SW480 (cell line): Measurements from ENCODE around the gene TTF1.

Source experiments
- DNase-seq: peaks from one replicate; pipeline ENCODE4 v3.0.0-alpha.2; 2016; ENCODE audit warnings: low spot score

Gene TTF1

DNA sequence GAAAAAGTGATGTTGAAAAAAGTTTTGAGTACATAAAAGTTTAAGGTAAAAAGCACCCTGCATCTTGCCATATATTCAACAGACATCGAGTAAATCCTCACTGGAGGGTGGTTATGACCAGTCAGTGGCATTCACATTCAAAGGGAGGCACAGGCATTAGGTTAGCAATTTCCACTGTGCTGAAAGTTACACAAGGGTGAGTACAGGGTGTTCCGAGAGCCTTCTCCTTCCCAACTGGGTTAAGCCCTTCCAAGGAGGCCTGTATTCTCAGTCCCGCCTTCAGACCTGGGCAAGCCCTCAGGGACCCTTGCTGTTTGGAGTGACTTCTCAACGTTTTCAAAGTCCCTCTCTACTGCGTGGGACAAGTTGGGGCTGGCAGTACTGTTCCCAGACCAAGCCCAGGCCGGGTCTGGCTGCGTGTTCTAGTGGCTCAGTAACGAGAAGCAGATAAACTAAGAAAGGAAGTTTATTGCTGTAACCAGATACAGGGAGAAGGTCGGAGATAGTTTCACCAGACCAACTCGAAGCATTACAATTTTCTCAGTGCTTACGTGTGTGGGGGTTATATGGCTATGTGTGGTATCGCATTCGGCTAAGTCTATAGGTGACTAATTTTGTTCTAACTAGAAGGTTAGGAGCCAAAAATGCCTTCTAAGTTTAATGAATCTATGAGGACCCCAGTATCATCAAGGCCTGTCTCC lies 38.9 kb downstream of the TTF1 start:
- DNase-seq: no peak

GRCh38 chr9:132366481-132366880 lies 40.2 kb downstream of the TTF1 start:
- no peak for DNase-seq

DNA sequence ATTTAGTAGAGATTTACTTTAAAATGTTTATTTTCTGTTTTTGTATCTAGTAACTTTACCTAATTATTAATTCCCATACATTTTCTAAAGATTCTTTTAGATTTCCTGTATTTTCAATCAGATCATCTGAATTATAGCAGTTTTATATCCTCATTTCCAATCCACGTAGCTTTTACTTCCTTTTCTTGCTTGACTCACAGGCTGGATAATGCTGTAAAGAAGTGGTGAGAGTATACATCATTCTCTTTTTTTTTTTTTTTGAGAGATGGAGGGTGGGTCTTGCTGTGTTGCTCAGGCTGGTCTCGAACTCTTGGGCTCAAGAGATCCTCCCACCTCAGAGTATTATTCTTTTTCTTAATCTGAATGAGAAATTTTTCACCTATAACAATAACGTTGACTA lies 40.7 kb downstream of the TTF1 start:
- no peak for DNase-seq

DNA sequence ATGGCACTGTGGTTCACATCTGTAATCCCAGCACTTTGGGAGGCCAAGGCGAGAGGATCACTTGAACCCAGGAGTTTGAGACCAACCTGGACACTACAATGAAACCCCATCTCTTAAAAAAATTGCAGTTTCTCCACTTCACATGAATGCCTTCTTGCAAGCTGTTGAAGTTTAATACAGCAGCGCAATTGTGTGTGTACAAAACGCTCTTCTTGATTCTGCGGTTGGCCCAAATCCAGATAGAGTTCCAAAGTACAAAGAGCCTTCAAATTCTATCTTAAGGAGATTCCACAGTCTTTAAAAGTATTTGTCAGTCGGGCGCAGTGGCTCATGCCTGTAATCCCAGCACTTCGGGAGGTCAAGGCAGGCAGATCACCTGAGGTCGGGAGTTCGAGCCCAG lies 42.6 kb downstream of the TTF1 start:
- no peak for DNase-seq

GRCh38 chr9:132357764-132358163 lies 48.9 kb downstream of the TTF1 start:
- no peak for DNase-seq

- DNase-seq: no peak
Observed at GRCh38 chr9:132356324-132356924, 50.2 kb downstream of the TTF1 start.

GRCh38 chr9:132354637-132355355 lies 51.8 kb downstream of the TTF1 start, which contains the start of gene SETX:
Gene SETX, minus strand, starts transcription at chr9:132354986. Its CDS starts 5,558 bp downstream, at chr9:132349428.
- peak; percentile 95 for DNase-seq

DNA sequence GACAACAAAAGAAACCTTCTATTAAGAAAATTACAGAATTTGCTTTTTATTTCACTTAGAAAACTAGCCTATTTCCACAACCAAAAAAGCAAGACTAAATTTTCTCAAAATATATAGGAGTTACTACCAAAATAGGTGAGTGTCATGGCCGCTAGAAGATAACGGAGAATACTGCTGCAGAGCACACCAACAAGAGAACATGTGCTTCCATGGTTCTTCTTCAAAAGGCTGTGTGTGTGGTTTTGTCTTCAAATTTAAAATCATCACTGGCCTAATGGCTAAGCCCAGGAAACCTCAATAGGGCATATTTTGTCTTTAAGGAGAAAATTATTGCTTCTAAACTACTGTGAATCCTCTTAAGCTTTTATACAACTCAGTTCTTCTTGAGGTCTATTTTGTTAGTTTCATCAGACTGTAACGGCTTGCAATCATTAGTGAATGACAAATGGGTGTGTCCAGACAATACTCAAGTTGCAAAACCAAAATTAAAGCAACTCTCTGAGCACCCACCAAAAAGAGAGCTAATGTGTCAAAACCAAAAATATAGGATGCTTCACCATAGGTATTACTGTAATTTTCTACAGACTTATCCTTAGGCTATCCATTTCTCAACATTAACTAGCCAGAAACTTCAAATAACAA lies 55.1 kb downstream of the TTF1 start:
- no peak for DNase-seq

- no peak for DNase-seq
Observed at GRCh38 chr9:132350861-132351315, 55.8 kb downstream of the TTF1 start.

DNA sequence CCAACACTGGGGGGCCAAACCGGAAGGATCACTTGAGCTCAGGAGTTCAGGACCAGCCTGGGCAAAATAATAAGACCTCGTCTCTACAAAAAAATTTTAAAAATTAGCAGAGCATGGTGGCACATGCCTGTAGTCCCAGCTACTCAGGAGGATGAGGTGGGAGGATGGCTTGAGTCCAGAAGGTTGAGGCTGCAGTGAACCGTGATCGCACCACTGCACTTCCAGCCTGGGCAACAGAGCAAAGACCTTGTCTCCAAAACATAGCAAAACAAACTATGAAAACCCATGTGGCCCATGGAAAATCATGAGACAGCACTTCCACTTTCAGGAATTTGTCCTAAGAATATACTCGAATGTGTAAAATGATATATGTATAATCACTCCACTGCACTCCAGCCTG lies 58.0 kb downstream of the TTF1 start:
- no peak for DNase-seq

- DNase-seq: no peak
Observed at GRCh38 chr9:132346177-132346576, 60.5 kb downstream of the TTF1 start.

DNA sequence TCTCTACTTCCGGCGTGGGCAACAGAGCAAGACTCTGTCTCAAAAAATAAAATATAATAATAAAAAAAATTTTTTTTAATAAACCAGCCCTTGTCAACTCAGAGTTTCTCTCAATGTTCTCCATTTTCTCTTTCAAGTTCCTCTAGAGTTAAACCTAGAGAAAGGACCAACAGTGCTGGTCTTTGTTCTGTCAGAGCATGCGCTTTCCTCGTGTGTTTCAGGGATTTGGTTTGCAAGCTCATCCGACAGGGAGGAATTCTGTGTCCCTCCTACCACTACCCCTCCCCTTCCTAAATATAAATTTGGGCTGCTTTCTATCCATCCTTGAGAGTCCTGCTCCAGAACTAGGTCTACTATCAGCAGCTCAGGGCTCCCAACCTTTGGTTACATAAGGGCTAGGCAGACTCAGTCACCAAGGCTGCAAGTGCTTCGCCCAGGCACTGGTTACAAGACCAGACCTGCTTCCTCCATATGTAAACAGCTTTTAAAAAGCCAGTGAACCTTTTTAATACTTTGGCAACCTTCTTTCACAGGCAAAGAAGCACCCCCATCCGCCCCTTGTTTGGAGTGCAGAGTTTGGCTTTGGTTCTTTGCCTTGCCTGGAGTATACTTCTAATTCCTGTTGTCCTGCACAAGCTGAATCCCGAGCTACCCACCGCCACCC lies 65.3 kb downstream of the TTF1 start:
- DNase-seq: no peak

DNA sequence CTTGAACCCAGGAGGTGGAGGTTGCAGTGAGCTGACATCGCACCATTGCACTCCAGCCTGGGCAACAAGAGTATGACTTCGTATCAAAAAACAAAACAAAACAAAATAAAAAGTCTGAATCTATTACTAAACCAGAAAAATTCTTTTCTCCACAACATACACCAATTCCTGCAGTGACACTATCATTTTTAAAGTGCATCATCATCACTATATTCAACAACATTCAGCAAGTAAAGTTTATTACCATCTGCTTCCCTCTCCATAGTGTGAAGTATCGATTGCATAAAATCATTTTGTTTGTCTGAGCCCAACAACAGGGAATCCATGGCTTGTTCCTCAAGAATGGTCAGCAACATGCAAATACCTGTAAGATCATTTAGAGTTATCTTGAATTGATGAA lies 72.3 kb downstream of the TTF1 start:
- DNase-seq: no peak

GRCh38 chr9:132333556-132333955 lies 73.1 kb downstream of the TTF1 start:
- DNase-seq: no peak

- no peak for DNase-seq
Observed at GRCh38 chr9:132328580-132328979, 78.1 kb downstream of the TTF1 start.

GRCh38 chr9:132327537-132327936 lies 79.1 kb downstream of the TTF1 start:
- DNase-seq: no peak
